ENCODE results near the gene CPAMD8. TPM values are rescaled to one million over a fixed set of nuclear protein-coding genes. Genes with fewer than 3 reads are reported as not detected.

CPAMD8 gene
- total and polyA plus RNA-seq, 2 donors (not counting 1 experiment from before 2014, with no cell fraction given), result 1.1 to 2.7 TPM

DNA sequence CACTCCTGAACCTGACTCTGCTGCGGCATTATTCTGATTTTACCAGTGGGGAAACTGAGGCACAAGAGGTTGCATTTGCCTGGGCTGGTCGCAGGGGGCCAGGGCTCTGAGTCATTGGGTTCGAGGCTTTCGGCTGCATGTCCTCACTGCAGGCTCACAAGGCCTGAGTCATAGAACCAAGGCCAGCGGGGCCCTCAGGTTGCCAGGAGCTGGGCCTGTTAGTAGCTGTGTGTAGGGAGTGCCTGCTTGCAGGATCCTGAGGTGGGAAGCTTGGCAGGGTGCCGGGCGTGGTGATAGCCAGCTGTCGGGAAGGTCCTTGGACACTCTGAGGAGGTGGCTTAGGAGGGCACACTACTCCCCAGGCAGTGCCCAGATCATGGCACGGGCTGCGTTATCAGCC is 159.4 kb downstream of the CPAMD8 start:
- ATAC-seq (ENCODE audit: low read depth), result no peak
- peaks cover 38% of the 10 kb centered on the region for H3K79me2 ChIP-seq (ENCODE audit: control insufficient read depth, insufficient read depth, low read length)

GRCh38 chr19:16862826-16863415 is 163.7 kb downstream of the CPAMD8 start:
- Histone ChIP-seq H3K4me2 (replicated peaks; ENCODE audit: low read depth, low read length, poor library complexity, severe bottlenecking) (no peak overlapping the region), H3K4me3 (ENCODE audit: control extremely low read depth in 1 of 5, extremely low read depth in 1 of 5, insufficient read depth in 1 of 5, low read depth in 2 of 5, low read length in 4 of 5) (no peak overlapping the region), H2AFZ (ENCODE audit: insufficient read depth, low read depth, low read length, poor library complexity, severe bottlenecking) (no peak overlapping the region), H4K20me1 (ENCODE audit: control insufficient read depth, insufficient read depth, low read length, poor library complexity, severe bottlenecking) (no peaks in the 10 kb centered on the region), H3K4me1 (ENCODE audit: control insufficient read depth in 2 of 2, insufficient read depth in 2 of 2, low read length in 2 of 2) (peaks cover 7 to 9% of the 10 kb centered on the region in 2 donors), H3K27me3 (replicated peaks in 1 of 4; ENCODE audit: control extremely low read depth in 1 of 4, control insufficient read depth in 3 of 4, insufficient read depth in 4 of 4, low read length in 3 of 4) (no peaks in the 10 kb centered on the region), H3K27ac (ENCODE audit: low read length in 2 of 2) (no peak overlapping the region), H3K9me3 (ENCODE audit: control extremely low read depth in 1 of 3, control insufficient read depth in 2 of 3, insufficient read depth in 1 of 3, low read length in 2 of 3) (no peaks in the 10 kb centered on the region), H3K79me2 (ENCODE audit: control insufficient read depth, insufficient read depth, low read length) (peaks cover 18% of the 10 kb centered on the region), H3K9ac (ENCODE audit: low read length) (no peak overlapping the region), H3K36me3 (replicated peaks in 1 of 2; ENCODE audit: control extremely low read depth in 1 of 2, control insufficient read depth in 1 of 2, extremely low read depth in 1 of 2, insufficient read depth in 2 of 2, low read length in 1 of 2) (peaks cover 0 to 55% of the 10 kb centered on the region in 2 experiments)
- no peaks in the 10 kb centered on the region for H3K9me3 Mint-ChIP-seq (ENCODE audit: insufficient read depth)
- TF ChIP-seq EZH2 (IDR thresholded peaks at IDR 0.05; ENCODE audit: borderline replicate concordance, insufficient read depth, low read depth, low read length, poor library complexity, severe bottlenecking), result no peak
- no peak for TF ChIP-seq CTCF (IDR thresholded peaks at IDR 0.05)
- H3K27me3 Mint-ChIP-seq, result no peaks in the 10 kb centered on the region
- CTCF ChIA-PET, result no interaction called here
- ATAC-seq (ENCODE audit: low read depth), result no peak
- DNase-seq, result no peak
- WGBS (ENCODE audit: insufficient coverage), result 69% methylated on average over 8 of the region's 10 CpGs
- intact Hi-C loops (cut with micrococcal nuclease), result no loop called here
- H3K27ac Mint-ChIP-seq, result no peak overlapping the region
- peaks cover 16% of the 10 kb centered on the region for H3K4me1 Mint-ChIP-seq
- no peak overlapping the region for H3K4me3 Mint-ChIP-seq
- POLR2A ChIA-PET, result no interaction called here

More for the DNA sequence above, 159.4 kb downstream of the CPAMD8 start:
- Histone ChIP-seq H3K9ac (ENCODE audit: low read length) (no peak overlapping the region), H4K20me1 (ENCODE audit: control insufficient read depth, insufficient read depth, low read length, poor library complexity, severe bottlenecking) (peaks cover 8% of the 10 kb centered on the region), H3K9me3 (ENCODE audit: control extremely low read depth in 1 of 3, control insufficient read depth in 2 of 3, insufficient read depth in 1 of 3, low read length in 2 of 3) (no peaks in the 10 kb centered on the region), H3K27ac (ENCODE audit: low read length in 2 of 2) (no peak overlapping the region), H3K36me3 (replicated peaks in 1 of 2; ENCODE audit: control extremely low read depth in 1 of 2, control insufficient read depth in 1 of 2, extremely low read depth in 1 of 2, insufficient read depth in 2 of 2, low read length in 1 of 2) (peaks cover 0 to 86% of the 10 kb centered on the region in 2 experiments), H2AFZ (ENCODE audit: insufficient read depth, low read depth, low read length, poor library complexity, severe bottlenecking) (no peak overlapping the region), H3K4me3 (ENCODE audit: control extremely low read depth in 1 of 5, extremely low read depth in 1 of 5, insufficient read depth in 1 of 5, low read depth in 2 of 5, low read length in 4 of 5) (no peak overlapping the region), H3K4me2 (replicated peaks; ENCODE audit: low read depth, low read length, poor library complexity, severe bottlenecking) (no peak overlapping the region), H3K4me1 (ENCODE audit: control insufficient read depth in 2 of 2, insufficient read depth in 2 of 2, low read length in 2 of 2) (peaks cover 7 to 9% of the 10 kb centered on the region in 2 donors), H3K27me3 (replicated peaks in 1 of 4; ENCODE audit: control extremely low read depth in 1 of 4, control insufficient read depth in 3 of 4, insufficient read depth in 4 of 4, low read length in 3 of 4) (no peaks in the 10 kb centered on the region)
- ChIA-PET CTCF (no interaction called here), POLR2A (no interaction called here)
- 97% methylated on average over 10 of the region's 10 CpGs for WGBS (ENCODE audit: insufficient coverage)
- no peak overlapping the region for H3K27ac Mint-ChIP-seq
- no peak for TF ChIP-seq CTCF (IDR thresholded peaks at IDR 0.05)
- TF ChIP-seq EZH2 (IDR thresholded peaks at IDR 0.05; ENCODE audit: borderline replicate concordance, insufficient read depth, low read depth, low read length, poor library complexity, severe bottlenecking), result no peak
- intact Hi-C loops (cut with micrococcal nuclease), result no loop called here
- H3K27me3 Mint-ChIP-seq, result no peaks in the 10 kb centered on the region
- DNase-seq, result no peak
- H3K4me1 Mint-ChIP-seq, result peaks cover 9% of the 10 kb centered on the region
- H3K9me3 Mint-ChIP-seq (ENCODE audit: insufficient read depth), result no peaks in the 10 kb centered on the region
- no peak overlapping the region for H3K4me3 Mint-ChIP-seq
